Measurements from ENCODE around the gene ZGPAT.

The ZGPAT gene

DNA sequence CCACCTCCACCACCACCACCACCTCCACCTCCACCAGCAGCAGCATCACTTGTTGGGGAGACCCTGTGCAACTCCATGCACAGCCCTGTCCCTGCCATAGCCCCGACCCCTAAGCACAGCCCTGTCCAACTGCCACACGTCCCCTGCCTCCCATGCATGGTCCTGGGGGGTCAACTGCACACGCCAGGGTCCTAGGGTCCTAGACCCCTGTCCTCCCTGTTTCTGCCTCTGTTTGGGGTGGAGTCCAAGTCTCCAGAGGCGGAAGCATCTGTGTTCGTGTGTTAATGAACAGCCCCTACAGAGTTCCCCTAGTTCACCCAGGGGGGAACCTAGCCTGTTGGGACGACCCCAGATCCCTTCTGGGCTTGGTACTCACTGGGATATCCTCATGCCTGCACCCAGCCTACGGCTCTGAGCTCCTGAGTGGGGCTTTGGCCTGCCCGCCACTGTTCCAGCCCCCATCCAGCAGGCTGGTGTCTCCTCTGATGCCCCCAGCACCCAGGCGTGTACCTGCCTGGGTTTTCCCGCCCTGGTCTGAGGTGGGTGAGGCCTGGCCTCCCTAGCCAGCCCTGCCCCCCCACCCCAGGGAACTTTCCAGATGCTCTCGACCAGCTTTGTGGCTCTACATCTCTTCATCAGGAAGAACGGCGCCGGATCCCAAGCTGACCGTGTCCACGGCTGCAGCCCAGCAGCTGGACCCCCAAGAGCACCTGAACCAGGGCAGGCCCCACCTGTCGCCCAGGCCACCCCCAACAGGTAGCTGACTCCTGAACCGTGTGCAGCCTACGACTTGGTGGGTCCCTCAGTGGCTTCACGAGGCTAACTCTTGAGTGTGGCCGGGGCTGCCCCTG lies 13.9 kb upstream of the ZGPAT start:
- DNase-seq = no peak

- DNase-seq = no peak
Observed at GRCh38 chr20:63694584-63695423, 13.0 kb upstream of the ZGPAT start.

DNA sequence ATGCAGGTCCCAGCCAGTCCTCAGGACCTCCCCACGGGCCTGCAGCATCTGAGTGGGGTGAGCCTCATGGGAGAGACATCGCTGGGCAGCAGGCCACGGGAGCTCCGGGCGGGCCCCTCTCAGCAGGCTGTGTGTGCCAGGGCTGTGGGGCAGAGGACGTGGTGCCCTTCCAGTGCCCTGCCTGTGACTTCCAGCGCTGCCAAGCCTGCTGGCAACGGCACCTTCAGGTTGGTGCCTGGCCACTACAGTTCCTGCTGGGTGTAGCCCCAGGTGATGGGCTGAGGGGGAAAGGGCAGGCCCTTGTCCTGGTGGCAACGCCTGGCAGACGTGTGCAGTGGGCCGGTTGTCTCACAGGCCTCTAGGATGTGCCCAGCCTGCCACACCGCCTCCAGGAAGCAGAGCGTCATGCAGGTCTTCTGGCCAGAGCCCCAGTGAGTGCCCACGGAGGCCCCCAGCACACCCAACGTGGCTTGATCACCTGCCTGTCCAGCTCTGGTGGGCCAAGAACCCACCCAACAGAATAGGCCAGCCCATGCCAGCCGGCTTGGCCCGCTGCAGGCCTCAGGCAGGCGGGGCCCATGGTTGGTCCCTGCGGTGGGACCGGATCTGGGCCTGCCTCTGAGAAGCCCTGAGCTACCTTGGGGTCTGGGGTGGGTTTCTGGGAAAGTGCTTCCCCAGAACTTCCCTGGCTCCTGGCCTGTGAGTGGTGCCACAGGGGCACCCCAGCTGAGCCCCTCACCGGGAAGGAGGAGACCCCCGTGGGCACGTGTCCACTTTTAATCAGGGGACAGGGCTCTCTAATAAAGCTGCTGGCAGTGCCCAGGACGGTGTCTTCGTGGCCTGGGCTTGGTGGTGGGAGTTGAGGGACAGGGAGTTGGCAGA lies 12.2 kb upstream of the ZGPAT start:
- DNase-seq = no peak

DNA sequence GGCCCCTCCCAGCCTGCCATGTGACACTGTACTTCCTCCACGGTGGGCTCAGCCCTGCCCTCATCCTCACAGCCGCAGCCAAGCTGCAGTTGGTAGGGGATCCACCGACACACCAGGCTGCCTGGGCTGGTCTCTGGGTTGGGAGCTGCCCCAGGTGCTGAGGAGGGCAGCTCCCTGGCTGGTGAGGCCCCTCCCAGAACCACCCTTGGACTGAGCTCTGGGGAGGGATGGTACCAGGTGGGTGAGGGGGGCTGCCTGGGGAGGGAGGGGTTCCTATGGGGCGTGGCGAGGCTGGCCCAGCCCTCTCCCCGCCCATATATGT lies 11.6 kb upstream of the ZGPAT start:
- no peak for DNase-seq

DNA sequence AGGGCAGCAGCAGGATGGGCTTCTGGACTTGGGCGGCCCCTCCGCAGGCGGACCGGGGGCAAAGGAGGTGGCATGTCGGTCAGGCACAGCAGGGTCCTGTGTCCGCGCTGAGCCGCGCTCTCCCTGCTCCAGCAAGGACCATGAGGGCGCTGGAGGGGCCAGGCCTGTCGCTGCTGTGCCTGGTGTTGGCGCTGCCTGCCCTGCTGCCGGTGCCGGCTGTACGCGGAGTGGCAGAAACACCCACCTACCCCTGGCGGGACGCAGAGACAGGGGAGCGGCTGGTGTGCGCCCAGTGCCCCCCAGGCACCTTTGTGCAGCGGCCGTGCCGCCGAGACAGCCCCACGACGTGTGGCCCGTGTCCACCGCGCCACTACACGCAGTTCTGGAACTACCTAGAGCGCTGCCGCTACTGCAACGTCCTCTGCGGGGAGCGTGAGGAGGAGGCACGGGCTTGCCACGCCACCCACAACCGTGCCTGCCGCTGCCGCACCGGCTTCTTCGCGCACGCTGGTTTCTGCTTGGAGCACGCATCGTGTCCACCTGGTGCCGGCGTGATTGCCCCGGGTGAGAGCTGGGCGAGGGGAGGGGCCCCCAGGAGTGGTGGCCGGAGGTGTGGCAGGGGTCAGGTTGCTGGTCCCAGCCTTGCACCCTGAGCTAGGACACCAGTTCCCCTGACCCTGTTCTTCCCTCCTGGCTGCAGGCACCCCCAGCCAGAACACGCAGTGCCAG lies 11.0 kb upstream of the ZGPAT start, which contains the start of gene TNFRSF6B:
Gene TNFRSF6B (plus strand): TSS at position 25 of the 729 bp plus-strand sequence. CDS start 116 bp downstream, at position 141.
- no peak for DNase-seq

GRCh38 chr20:63697357-63697867 lies 10.4 kb upstream of the ZGPAT start:
- no peak for DNase-seq

- no peak for DNase-seq
Observed at GRCh38 chr20:63697868-63698545, 9.8 kb upstream of the ZGPAT start.

GRCh38 chr20:63698739-63699465 lies 8.9 kb upstream of the ZGPAT start:
- no peak for DNase-seq

DNA sequence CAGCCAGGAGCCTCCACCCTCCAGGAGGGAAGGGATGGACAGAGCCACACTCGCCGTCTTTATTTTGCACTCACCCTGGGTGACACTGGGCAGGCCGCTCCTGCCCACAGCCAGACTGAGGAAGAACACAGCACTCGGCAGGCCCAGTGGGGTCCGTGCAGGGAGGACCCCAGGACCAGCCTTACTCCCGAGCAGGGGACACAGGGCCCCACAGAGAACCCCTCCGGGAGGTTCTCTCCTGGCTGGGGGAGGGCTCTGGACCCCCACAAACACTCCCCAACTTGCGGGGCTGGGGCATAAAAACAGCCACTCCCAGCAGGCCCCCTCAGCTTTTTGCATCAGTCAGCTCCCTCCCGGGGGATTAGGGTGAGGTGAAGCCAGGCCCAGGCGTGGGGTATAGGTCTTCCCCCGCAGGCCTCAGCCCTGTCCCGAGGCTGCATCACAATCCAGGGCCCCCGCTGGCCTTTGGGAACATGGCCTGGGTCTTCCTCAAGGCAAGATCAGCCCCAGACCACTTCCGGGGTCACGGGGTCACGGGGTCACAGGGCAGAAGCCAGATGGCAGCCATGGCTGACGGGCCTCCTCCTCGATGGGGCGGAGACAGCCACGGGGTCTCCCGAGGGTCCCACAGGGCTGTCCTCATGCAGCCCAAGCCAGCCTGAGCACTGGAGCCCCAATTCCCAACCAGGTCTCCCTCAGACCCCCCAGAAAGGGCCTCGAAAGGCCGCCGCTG lies 8.2 kb upstream of the ZGPAT start:
- DNase-seq = no peak

DNA sequence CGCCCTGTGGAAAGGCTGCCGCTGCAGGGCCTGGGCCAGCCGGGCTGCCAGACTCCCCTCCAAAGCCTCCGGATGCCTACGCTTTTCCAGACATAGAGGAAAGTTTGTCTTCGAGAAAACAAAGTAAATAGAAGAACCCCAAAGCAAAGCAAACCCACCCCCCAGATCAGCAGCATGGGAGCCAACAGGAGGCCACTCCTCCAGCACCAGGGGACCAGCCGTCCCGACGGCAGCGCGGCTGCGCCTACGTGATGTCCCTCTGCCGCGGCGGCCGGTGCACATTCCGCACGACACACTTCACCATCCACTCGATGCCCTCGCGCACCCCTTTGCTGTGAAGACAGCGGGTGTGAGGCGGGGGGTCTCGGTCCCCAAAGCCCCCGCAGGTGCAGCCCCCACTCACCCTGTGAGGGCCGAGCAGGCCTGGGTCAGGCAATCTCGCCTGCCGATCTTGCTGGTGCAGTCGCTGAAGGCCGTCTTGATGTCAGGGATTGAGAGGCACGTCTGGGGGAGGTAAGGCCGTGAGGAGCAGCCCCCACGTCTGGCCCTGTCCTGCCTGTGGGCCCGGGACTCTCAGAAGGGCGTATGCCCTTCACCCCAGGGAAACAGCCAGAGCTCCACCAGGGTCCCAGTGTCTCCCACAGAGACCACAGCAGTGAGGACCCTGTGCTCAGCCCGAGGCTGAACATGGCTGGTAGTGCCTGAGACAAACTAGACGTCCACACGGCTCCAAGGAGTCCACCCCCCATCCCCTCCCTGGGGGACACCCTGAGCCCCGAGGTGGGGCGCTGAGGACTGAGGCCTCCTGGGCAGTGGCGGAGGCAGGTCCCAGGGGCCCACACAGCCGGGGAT lies 7.4 kb upstream of the ZGPAT start:
- DNase-seq = no peak

- DNase-seq = no peak
Observed at GRCh38 chr20:63701051-63701328, 6.8 kb upstream of the ZGPAT start.

DNA sequence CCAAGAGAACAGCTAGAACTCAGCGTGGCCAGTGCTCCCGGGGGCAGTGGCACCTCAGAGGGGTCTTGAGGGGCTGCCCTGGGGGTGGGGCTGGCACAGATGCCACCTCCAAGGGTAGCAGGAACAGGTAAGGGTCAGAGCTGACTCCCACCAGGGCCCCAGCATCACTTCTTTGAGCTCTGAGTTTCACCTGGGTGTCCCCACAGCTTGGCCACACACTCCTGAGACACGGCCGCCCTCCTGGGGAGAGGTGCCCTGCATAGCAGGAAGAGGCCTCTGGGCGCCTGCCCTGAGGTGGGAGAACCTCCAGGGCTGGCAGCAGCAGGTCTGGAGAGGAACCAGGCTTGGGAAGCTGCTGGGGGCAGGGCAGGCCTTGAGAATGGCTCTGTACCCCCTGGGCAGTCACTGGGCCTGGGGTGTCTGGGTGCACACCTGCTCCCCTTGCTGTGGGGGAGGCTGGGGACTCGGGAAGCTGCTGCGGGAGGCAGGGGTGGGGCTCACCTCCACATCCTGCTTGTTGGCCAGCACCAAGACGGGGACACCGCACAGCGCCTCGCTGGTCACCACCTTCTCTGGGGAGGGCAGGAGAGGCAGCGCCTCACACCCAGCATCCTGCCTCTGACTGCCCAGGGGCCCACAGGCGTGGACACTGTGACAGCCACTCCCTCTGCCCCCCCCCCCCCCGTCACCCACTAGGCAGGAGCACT lies 6.4 kb upstream of the ZGPAT start:
- DNase-seq = no peak

- no peak for DNase-seq
Observed at GRCh38 chr20:63702036-63702665, 5.7 kb upstream of the ZGPAT start.

DNA sequence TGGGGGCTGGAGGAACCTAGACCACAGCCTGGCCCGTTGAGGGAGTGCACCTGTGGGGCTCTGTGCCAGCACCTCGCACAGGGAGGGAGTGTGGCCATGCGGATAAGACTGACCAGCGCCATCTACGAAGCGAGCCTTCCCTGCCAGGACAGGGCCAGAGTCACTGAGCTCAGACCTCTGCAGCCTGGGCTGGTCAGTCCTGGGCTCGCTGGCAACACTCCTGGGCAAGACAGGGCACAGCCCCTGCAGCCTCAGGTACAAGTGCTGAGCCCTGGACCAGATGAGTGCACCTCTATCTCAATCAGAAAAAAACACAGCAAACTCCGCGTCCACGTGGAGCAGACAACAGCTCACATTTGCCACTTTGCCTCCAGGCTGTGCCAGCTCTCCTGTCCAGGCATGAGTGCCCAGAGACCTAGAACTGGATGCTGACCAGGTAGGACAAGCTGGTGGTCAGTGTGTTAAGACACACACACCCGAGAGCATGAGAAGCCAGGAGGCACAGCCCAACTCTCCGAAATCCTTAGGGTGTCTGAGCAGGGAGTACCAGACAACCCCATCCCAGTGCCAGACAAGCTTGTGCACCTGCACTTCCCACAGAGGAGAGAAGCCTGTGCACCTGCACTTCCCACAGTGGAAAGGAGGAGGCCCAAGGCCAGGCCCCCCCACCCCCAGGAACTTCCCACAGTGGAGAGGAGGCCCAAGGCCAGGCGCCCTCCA lies 4.9 kb upstream of the ZGPAT start:
- no peak for DNase-seq

- DNase-seq = no peak
Observed at GRCh38 chr20:63703471-63703975, 4.3 kb upstream of the ZGPAT start.

DNA sequence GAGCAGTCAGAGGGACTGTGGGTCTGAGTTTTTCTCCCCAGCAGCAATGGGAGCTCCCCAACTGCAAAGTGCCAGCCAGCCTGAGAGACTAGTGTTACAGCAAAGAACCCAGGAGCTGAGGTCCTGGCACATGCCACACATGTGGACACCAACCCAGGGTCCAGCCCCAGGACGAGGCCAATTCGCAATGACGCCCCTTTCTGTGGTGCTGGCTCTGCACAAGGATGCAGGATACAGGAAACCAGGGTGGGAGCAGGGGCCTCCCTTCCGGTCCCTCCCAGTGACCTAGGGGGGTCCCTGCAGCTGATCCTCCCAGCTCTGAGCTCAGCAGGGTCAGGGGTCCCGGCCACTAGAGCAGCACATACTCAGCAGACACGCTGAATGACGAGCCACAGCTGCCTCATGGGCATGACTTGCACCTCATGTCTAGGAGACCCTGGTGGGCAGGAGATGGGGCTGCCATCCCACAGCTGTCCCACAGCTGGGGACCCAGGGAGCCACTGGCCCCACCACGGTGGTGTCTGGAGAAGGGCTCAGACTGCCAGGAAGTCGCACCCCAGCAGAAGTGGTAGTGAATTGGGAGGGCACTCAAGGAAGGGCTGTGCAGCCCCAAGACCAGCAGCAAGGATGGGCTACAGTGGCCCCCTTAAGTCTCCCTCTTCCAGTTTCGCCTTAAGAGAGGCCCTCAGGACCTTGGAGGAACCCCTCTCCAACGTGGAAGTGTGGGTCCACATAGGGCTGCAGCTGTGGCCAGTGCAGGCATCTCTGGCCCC lies 3.7 kb upstream of the ZGPAT start:
- DNase-seq = no peak

DNA sequence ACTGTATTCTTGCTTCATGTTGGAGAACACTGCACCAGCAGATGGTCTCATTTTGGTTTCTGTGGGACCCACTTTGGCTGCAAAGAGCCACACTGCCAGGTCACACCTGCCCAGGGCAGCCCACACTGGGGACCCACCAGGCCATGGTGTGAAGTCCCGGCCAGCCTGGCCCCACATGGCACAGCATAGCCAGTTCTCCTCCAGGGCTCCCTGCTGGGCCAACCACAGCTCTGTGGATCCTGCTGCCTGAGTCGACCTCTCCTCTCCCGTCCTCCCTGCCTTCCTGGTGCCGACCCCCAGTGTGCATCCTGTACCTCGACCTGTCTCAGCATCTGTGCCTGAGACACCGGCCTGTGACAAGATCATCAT lies 3.1 kb upstream of the ZGPAT start:
- DNase-seq = no peak

All from activated CD4-positive, alpha-beta T cell treated with anti-CD3 and anti-CD28 coated beads for 1 hour (primary cell).